Gastroesophageal sphincter (tissue), 3 donors: Measurements from ENCODE around the gene NDE1.

Experiments
- CTCF ChIP-seq, 4 experiments: fragments of 200-600 bp in 2 of 4; fragments of 450-650 bp in 2 of 4; sonication (generic) in 1 of 4; IDR thresholded peaks; one replicate each; pipeline ENCODE4 v1.5.1; 2017 to 2019; ENCODE audit warnings: antibody characterized with exemption in 4 of 4, mild to moderate bottlenecking in 2 of 4, moderate library complexity in 2 of 4
- POLR2A ChIP-seq, 2 donors: fragments of 450-650 bp; IDR thresholded peaks; one replicate each; pipeline ENCODE4 v1.6.1; 2017; ENCODE audit warnings: antibody characterized with exemption in 2 of 2, mild to moderate bottlenecking in 2 of 2, moderate library complexity in 1 of 2

- TF ChIP-seq CTCF (IDR thresholded peaks at IDR 0.05): no peak
- no peak for TF ChIP-seq POLR2A (IDR thresholded peaks at IDR 0.05)
These were observed 51.3 kb downstream of the NDE1 start for GRCh38 chr16:15701367-15701766.
